GM19468 (cell line): Measurements from ENCODE around the gene ATF4.

Source experiments
- ATAC-seq: cut with Tn5 transposase; IDR thresholded peaks from one replicate; pipeline ENCODE4 v1.9.1; 2021; ENCODE audit warnings: mild to moderate bottlenecking, moderate library complexity, moderate number of reproducible peaks; ENCODE audit not compliant: unreplicated experiment; ENCODE audit errors: extremely low read depth

ATF4 gene

DNA sequence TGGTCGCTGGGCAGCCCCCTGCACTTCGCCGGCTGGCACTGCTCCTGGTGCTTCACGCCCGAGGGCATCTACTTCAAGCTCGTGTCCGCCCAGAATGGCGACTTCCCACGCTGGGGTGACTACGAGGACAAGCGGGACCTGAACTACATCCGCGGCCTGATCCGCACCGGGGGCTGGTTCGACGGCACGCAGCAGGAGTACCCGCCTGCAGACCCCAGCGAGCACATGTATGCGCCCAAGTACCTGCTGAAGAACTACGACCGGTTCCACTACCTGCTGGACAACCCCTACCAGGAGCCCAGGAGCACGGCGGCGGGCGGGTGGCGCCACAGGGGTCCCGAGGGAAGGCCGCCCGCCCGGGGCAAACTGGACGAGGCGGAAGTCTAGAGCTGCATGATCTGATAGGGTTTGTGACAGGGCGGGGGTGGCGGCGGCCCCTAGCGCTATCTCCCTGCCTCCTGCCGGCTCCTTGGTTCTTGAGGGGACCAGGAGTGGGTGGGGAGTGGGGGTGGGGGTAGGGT is 31.7 kb upstream of the ATF4 start:
- no peak for ATAC-seq

DNA sequence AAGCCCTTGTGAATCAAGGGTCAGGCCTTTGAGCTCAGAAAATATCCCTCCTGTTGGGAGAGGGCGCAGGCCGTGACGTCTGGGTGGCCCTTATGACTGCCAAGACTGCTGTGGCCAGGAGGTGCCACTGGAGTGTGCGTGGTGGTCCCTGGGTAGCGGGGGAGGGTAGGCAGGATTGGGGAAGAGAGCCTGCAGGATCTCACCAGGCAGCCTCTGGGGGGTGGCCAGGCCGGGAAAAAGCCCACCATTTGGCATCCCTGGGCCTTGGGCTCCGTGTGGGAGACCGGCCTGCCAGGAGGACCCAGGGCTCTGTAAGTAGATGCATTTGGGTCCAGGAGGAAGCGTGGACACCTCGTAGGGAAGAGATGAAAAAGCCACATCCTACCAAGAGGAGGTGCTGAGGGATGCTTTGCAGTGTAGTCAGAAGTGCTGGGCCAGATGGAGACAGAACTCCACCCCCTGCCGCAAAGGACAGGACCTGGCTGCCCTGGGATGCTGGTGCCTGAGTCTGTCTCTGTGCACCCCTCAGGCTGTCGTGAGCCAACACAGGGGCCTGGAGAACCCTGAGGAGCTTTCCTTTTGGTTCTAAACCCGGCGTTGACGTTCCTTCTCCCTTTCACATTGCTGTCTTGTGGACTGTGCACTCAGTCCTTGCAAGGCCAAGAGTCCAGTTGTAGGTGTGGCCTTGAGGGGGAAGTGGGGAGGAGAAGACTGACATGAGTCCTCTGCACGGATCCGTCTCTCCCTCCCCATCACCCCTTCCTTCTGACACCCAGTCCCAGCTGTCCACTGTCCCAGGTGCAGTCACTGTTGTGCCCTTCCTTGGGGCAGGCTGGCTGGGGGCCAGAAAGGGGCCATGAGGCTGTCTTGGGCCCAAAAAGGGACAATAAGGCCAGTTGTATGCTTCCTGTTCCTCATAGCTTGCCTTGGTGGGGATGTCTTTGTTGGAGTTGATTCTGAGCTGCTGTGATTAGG is 31.0 kb upstream of the ATF4 start:
- ATAC-seq, result no peak

GRCh38 chr22:39490135-39490798 is 30.1 kb upstream of the ATF4 start:
- ATAC-seq, result no peak

- no peak for ATAC-seq
These were observed 29.2 kb upstream of the ATF4 start for GRCh38 chr22:39490966-39491680.

DNA sequence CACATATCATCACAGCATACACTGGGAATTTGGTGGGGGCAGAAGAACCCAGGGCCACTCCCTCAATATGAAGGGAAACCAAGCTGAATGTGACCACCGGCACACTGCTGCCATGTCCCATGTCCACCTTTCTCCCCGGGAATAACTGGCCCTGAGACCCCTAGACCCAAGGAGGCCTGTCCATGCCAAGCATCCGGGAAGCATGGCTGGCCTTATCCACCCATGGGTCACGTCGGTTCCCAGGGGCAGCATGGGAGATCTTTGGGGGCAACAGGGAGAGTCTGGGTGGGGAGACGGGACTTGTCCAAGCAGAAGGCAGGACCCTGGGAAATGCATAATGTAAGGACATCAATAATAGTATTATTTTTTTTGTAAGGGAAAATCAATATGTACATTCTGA is 28.7 kb upstream of the ATF4 start:
- ATAC-seq, result no peak

DNA sequence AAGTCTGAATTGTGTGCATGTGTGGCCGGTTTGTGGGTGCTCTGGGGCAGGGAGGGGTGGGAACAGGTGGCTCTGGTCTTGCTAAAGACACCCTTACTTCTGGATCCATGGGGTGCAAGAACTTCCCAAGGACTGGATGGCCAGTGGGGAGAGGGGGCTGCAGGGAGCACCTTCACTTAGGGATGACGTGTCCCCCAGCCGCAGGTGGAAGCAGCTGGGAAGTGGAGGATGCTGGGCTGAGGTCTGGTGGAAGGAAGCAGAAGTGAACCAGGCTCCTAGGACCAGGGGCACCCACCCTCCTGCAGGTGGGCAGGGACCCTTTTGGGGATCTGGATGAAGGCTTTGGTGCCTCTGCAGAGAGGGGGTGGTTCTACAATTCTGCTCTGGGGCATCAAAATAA is 28.2 kb upstream of the ATF4 start:
- ATAC-seq, result no peak

DNA sequence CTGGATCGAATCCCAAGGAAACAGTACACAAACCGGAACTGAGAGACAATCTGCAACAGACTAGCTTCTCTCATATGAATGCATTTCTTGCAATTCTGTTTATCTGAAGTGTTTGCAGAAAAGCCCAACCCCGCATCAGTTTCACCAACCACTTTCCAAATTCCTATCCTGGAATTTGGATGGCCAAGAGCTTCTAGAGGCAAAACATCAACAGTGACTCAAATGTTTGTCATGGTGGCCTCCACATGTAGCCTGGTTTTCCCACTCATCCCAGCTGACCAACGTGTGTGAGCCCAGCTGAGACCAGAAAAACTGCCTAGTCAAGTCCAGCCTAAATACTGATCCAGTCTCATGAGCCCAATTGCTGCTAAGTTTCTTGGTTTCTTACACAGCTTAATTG is 26.6 kb upstream of the ATF4 start:
- ATAC-seq, result no peak

DNA sequence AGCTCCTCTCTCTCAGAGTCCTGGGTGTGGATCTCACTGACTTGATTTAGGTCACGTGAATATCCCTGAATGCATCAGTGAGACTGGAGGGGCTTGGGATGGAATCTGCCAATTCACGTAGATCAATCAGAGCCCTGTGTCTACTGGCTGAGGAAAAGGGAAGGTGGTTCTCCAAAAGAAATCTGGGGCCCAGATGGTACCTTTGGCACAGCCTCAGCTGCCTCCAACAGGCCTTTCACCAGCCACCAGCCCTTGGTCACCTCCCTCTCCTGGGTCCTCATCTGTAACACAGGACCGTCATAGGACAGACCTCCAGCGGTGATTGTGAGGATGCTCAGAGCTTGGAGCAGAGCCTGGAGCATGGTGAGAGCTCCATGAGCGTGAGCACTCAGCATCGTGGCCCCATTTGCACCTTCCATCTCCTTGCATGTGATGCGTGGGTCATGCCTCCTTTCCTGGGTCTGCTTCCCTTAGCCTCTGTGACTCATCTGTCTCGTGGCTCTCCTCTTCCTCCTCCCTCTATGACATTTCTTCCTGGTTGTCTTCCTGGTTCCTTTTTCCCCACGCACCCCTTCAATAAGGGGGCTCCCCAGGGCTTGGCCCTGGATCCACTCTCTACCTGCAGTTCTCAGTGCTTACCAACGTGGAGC is 25.8 kb upstream of the ATF4 start:
- ATAC-seq, result no peak

- ATAC-seq, result no peak
These were observed 24.1 kb upstream of the ATF4 start for GRCh38 chr22:39496131-39496838.

- ATAC-seq, result no peak
These were observed 22.9 kb upstream of the ATF4 start for GRCh38 chr22:39497429-39497828.

GRCh38 chr22:39498368-39498767 is 22.0 kb upstream of the ATF4 start:
- no peak for ATAC-seq

DNA sequence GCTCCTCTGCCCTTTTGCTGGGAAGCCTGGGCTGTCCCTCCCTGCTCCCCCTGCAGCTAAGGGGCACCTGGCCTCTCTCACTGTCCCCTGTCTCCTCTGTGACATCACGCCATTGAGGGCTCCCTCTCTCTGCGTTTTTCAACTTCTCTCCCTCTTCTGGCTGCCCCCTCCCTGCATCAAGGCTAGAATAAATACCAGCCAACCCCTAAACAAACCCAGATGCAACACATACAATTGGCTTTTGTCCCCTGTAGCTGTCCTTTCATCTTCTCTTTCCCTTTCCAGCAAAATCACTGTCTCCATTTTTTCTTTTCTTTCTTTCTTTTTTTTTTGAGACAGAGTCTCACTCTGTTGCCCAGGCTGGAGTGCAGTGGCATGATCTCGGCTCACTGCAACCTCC is 21.6 kb upstream of the ATF4 start:
- ATAC-seq, result no peak

- ATAC-seq, result no peak
These were observed 20.3 kb upstream of the ATF4 start for GRCh38 chr22:39500101-39500500.

GRCh38 chr22:39501644-39502108 is 18.7 kb upstream of the ATF4 start:
- ATAC-seq, result no peak

GRCh38 chr22:39502109-39502788 is 18.1 kb upstream of the ATF4 start, which contains the start of gene MIEF1:
Gene MIEF1, plus strand, starts transcription at chr22:39502290. Its CDS starts 9,005 bp downstream, at chr22:39511295.
- ATAC-seq, result peak; percentile 56

- ATAC-seq, result no peak
These were observed 17.5 kb upstream of the ATF4 start for GRCh38 chr22:39502789-39503409.

DNA sequence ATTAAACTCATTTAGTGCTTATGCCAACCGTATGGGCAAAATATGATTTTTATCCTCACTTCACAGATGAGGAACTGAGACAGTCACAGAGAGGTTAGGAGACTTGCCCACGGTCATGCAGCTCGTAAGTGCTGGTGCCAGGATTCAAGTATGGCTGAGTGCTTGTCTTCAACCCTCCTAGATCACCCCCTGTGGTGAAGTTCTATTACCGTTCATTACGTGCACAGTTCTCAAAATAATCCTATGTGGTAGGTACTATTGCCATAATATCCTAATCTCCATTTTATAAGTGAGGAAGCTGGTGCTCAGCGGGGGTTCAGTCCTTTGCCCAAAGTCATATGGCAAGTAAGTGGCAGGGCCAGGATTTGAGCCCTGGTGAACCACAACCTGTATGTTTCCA is 16.7 kb upstream of the ATF4 start:
- no peak for ATAC-seq

- ATAC-seq, result no peak
These were observed 16.3 kb upstream of the ATF4 start for GRCh38 chr22:39504071-39504470.
